ENCODE data around the gene NIT1. TPM values are rescaled to one million over a fixed set of nuclear protein-coding genes. Genes with fewer than 3 reads are reported as not detected.

NIT1 gene
- total and polyA plus RNA-seq, 2 donors (not counting 1 experiment from before 2014, with no cell fraction given) = 53.5 to 61.0 TPM

DNA sequence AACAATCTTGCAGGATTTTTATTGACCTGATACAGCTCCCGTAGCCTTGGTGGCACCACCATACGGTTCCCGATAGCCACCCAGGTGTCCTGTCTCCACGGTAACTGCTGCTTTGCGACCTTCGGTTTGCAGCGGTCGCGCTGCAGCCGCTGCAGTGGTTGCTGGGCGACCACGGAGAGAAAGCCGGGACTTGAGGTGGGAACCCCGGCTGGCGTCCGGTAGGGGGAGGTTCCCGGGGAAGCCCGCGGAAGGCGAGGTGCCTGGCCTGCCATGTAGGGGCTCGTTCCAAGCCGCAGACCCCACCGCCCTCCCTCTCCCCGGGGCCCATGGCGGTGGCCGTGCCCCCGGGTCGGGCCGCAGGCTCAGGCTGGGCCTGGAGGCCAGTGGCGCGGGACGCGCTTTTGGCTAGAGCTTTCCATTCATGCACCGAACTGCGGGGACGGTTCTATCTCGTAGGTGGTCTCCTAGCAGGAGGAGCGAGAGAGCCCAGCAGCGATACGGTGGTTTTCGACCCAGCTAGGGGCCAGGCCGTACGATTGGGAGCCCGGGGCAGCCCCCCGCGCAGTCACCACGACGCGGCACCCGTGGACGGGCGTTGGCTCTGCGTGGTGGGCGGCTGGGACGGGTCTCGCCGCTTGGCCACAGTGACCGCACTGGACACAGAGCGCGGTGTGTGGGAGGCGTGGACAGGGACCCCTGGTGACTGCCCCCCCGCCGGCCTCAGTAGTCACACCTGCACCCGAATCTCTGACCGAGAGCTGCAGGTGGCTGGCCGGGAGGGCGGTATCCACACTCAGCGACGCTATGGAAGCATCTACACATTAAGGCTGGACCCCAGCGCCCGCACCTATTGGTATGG, 19.5 kb upstream of the NIT1 start, which contains the start of gene KLHDC9:
Gene KLHDC9, plus strand, starts transcription at position 152 of the 859 bp plus-strand sequence. Its CDS starts 175 bp downstream, at position 327.
- Mint-ChIP-seq H3K27me3 (no peaks in the 10 kb centered on the region), H3K27ac (peak within 1 kb of the TSS; percentile 96), H3K9me3 (ENCODE audit: insufficient read depth) (no peaks in the 10 kb centered on the region), H3K4me3 (peak within 1 kb of the TSS; percentile 94), H3K4me1 (peaks cover 33% of the 10 kb centered on the region)
- H3K36me3 ChIP-seq (replicated peaks in 1 of 2; ENCODE audit: control extremely low read depth in 1 of 2, control insufficient read depth in 1 of 2, extremely low read depth in 1 of 2, insufficient read depth in 2 of 2, low read length in 1 of 2) = peaks cover 0 to 24% of the 10 kb centered on the region in 2 experiments
- H4K20me1 ChIP-seq (ENCODE audit: control insufficient read depth, insufficient read depth, low read length, poor library complexity, severe bottlenecking) = no peaks in the 10 kb centered on the region
- ChIA-PET CTCF (interaction anchor here (0.6 to 8.7 kb wide), 41 partner anchors 7 to 641 kb away, joined by 3 to 142 read pairs (median 4); partner anchors contain the start of genes ARHGAP30, F11R, ITLN2 and NDUFS2), POLR2A (interaction anchor here (0.6 to 2.8 kb wide), 14 partner anchors 18 to 259 kb away, joined by 3 to 23 read pairs (median 5); partner anchors contain the start of genes ARHGAP30, F11R and USF1)
- peaks cover 16 to 31% of the 10 kb centered on the region in 2 donors for H3K4me1 ChIP-seq (ENCODE audit: control insufficient read depth in 2 of 2, insufficient read depth in 2 of 2, low read length in 2 of 2)
- 10% methylated on average over 71 of the region's 71 CpGs for WGBS (ENCODE audit: insufficient coverage)
- peak within 1 kb of the TSS; percentile 51 to 71 (median 60) for H3K4me3 ChIP-seq (ENCODE audit: control extremely low read depth in 1 of 5, extremely low read depth in 1 of 5, insufficient read depth in 1 of 5, low read depth in 2 of 5, low read length in 4 of 5)
- peak within 1 kb of the TSS; percentile 45 to 57 for H3K27ac ChIP-seq (ENCODE audit: low read length in 2 of 2)
- peak within 1 kb of the TSS; percentile 69 for H3K9ac ChIP-seq (ENCODE audit: low read length)
- H3K4me2 ChIP-seq (replicated peaks; ENCODE audit: low read depth, low read length, poor library complexity, severe bottlenecking) = peak within 1 kb of the TSS; percentile 87
- no peaks in the 10 kb centered on the region for H3K9me3 ChIP-seq (ENCODE audit: control extremely low read depth in 1 of 3, control insufficient read depth in 2 of 3, insufficient read depth in 1 of 3, low read length in 2 of 3)
- peak within 1 kb of the TSS; percentile 88 for H2AFZ ChIP-seq (ENCODE audit: insufficient read depth, low read depth, low read length, poor library complexity, severe bottlenecking)
- no peaks in the 10 kb centered on the region for H3K27me3 ChIP-seq (replicated peaks in 1 of 4; ENCODE audit: control extremely low read depth in 1 of 4, control insufficient read depth in 3 of 4, insufficient read depth in 4 of 4, low read length in 3 of 4)
- H3K79me2 ChIP-seq (ENCODE audit: control insufficient read depth, insufficient read depth, low read length) = no peaks in the 10 kb centered on the region
- ATAC-seq (ENCODE audit: low read depth) = peak; percentile 80
- intact Hi-C loops (cut with micrococcal nuclease) = loop anchor here (1.0 to 10.0 kb wide), 8 partner anchors 19 to 286 kb away; partner anchors contain the start of genes ARHGAP30, DEDD, F11R and UFC1
- TF ChIP-seq, protein P1, sequence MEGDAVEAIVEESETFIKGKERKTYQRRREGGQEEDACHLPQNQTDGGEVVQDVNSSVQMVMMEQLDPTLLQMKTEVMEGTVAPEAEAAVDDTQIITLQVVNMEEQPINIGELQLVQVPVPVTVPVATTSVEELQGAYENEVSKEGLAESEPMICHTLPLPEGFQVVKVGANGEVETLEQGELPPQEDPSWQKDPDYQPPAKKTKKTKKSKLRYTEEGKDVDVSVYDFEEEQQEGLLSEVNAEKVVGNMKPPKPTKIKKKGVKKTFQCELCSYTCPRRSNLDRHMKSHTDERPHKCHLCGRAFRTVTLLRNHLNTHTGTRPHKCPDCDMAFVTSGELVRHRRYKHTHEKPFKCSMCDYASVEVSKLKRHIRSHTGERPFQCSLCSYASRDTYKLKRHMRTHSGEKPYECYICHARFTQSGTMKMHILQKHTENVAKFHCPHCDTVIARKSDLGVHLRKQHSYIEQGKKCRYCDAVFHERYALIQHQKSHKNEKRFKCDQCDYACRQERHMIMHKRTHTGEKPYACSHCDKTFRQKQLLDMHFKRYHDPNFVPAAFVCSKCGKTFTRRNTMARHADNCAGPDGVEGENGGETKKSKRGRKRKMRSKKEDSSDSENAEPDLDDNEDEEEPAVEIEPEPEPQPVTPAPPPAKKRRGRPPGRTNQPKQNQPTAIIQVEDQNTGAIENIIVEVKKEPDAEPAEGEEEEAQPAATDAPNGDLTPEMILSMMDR (IDR thresholded peaks at IDR 0.05) = no peak
- no peak for TF ChIP-seq EZH2 (IDR thresholded peaks at IDR 0.05; ENCODE audit: borderline replicate concordance, insufficient read depth, low read depth, low read length, poor library complexity, severe bottlenecking)
- peak; percentile 87 for DNase-seq
